ENCODE results near the gene DUSP22.

The DUSP22 gene

DNA sequence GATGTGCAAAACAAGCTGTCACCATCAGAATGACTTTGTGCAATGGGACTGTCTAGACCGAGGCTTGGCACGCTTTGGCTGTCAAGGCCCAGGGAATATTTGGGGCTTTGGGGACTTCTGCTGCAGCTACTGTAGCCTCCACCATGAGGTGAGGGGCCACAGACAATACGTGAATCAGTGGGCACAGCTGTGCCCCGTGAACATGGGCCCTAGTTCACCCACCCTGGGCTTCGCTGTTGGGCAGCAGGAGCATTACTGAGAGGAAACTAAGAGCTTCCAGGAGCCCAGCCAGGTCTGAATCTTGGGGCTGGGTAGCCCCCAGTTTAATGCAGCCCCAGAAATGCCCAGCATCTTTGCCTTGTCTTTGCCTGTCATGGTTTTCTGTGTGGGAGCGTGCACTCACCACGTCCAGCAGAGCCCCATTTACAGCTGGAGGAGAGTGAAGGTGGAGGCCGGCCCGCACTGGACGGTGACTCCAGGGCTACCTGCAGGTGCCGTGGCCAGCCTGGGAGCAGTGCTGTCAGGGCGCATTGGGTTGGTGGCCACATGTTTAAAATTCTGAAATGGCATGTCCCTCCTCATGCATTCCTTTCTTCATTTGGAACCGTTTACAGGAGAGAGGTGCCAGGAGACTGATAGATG lies 34.7 kb downstream of the DUSP22 start:
- DNase-seq, result no peak

DNA sequence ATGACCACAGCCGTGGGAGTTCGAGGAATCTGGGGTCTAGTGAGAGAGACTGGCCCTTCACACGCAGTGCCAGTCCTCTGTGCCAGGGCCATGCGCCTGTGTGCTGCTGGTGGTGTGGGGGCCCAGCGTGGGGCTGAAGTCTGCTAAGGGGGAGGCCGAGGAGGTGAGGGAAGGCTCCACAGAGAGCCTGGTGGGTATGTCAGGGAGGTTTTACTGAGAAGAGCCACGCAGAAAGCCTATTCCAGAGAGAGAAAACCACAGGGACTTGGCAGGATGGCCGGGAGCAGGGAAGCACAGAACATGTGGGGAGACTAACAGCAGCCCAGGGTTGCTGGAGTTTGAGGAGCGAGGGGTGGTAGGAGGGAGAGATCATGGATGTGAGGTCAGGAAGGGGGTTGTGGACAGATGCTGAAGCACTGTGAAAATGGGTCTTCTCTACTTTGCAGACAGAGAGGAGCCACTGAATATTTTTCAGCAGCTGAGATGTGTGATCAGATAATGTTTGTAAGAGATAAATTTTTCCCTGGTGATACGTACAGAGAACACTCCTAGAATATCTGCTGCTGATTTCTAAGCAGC lies 35.3 kb downstream of the DUSP22 start:
- DNase-seq, result no peak

GRCh38 chr6:328136-328670 lies 35.9 kb downstream of the DUSP22 start:
- no peak for DNase-seq

DNA sequence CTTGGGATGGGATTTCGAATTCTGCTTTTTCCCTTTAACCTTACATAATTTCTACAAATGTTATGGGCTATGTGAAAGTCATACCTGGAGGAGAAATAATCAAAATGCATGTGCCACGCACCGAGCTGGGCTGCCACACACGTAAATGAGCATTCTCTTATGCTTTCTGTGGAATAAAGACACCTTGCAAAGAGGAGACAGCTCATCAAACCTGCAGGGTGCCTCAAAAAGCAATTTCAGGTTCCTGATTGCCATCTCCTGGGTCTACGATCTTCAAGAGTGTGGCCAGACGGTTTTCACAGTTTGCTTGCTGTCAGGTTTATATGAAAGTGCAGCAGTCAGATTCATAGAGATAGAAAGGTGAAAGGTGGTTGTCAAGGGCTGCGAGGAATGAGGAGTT lies 36.6 kb downstream of the DUSP22 start:
- no peak for DNase-seq

GRCh38 chr6:329888-330691 lies 37.8 kb downstream of the DUSP22 start:
- DNase-seq, result no peak

DNA sequence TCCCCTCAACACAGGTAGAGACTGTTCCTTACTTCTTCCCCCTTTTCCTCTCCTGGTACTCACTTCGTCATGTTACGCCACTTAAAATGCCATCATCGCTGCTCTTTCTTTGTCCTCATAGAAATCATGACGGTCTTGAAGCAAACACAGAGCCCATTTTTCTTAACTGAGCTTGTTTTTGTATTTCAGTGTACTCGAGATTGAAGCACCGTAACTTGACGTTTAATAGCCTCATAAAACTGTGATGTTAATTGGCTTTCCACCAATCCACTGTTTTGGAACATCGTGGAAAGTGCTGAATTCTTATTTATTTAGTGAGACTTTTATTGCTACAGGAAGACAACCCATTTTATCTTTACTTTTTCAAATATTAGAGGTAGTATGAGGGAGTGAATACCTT lies 38.7 kb downstream of the DUSP22 start:
- no peak for DNase-seq

DNA sequence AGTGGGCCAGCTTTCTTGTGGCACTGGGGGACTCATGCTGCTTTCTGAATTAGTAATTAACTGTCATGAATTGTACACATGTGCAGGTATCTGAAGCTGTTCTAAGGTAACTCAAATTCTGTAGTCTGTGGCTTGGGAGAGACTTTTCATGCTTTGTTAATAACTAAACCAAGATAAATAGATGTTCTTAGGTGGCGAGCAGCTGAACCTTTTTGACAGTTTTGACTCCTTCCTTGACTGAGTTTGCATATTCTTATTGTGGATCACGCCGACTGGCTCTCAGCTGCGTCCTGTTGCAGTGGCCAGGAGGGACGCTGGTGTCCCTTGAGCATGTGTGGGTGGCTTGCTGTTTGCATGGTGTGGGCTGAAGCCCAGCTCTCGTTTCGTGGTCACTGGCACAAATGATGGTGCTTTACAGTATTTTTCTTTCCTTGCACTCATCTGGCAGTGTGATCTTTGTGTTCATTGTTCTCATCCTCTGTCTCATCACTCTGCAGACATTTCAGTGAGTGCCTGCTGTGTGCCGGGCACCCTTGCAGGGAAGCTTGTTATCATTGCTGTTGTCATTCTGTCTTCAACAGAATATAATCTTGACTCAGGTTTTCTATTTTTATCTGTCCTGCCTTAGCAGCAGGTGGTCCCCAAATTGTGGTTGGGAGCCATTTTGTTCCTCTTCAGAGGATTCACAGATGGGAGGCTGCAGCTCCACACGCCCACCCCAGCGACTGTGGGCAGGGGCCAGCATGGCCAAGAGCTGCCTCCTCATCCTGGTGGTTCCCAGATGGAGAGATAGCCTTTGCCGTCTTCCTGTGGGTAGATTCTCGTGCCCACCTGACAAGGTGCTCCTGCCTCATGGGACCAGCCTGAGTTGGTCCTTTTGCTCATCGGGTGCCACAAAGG lies 39.6 kb downstream of the DUSP22 start:
- DNase-seq, result no peak

GRCh38 chr6:332671-333070 lies 40.4 kb downstream of the DUSP22 start:
- DNase-seq, result no peak

DNA sequence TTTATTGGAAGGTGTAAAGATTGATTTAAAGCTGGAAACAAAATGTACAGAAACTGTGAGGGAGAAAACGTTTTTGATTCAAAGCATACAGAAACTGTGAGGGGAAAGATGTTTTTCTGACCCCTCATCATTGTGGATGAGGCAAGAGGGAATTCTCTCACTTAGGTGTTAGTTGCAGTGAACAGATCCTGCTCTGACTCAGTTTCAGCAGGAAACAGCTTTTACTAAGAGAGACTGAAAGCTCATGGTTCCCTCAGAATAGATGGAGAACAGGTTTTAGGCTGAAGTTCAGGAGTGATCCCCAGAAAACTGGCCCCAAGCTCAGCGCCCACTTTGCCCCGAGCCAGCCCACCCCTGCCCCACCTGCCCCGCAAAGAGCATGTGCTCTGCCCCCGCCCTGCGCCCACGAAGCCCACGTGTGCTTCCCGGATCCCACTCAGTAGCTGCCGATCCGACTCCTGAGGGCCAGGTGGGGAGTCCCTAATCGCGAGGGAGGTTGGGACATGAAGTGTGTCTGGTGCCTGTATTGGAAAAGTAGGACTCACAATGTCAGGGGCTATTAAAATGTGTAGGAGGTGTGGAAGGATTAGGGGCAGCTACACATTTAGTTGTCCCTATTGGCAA lies 41.2 kb downstream of the DUSP22 start:
- DNase-seq, result no peak

DNA sequence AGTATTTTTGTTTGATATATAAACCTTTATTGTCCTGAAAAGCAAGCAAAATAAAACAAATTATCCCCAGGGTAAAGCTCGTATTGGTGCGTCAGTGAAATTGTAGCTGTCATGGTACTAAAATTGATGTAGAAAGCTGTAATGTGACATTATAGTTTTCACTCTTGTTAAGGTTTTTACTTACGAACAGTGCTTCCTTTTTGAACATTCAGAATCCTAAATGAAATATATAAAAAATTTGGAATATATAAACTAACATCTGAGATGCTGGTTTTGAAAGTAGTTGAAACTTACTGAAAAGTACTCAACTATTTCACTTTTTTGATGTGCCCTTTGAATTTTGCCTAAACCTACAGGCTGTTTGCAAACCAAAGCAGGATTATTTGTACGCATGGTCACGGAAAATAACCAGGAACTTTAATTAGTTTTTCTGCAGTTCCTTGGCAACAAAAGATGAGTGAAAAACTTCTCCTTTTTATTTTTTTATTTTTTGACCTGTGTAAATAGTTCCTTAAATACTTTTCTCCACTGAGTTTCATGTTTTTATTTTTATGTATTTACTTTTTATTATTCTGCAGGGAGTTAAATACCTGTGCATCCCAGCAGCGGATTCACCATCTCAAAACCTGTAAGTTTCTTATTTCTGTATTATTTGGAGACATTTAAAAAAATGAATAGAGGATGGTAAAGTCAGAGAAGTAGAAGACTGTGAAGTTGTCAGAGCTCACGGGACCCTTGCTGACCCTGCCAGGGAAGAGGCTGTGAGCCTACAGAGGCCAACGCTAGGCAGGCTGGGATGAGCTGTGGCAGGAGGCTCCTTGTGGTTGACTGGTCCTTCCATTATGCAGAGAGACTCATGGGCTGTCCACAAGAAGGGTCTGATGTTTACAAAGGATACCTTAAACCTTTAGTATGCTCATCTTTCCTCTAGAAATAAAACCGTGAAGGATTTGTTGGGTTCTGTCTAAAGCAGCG lies 42.5 kb downstream of the DUSP22 start:
- no peak for DNase-seq

DNA sequence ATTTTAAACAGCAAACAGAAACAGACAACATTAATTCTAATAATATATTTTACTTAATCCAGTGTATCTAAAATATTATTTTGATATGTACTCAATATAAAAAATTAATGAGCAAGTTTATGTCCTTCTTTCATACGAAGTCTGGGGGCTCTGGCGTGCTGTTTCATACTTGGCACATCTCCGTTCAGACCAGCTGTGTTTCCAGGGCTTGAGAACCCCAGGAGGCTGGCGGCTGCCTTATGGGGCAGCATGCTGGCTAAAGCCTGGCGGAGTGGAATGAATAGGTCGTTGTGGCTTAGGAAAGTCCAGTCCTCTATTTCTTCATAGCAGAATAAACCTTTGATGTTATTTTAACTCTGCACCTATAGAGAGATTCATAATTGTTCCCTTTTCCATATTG lies 43.3 kb downstream of the DUSP22 start:
- no peak for DNase-seq

DNA sequence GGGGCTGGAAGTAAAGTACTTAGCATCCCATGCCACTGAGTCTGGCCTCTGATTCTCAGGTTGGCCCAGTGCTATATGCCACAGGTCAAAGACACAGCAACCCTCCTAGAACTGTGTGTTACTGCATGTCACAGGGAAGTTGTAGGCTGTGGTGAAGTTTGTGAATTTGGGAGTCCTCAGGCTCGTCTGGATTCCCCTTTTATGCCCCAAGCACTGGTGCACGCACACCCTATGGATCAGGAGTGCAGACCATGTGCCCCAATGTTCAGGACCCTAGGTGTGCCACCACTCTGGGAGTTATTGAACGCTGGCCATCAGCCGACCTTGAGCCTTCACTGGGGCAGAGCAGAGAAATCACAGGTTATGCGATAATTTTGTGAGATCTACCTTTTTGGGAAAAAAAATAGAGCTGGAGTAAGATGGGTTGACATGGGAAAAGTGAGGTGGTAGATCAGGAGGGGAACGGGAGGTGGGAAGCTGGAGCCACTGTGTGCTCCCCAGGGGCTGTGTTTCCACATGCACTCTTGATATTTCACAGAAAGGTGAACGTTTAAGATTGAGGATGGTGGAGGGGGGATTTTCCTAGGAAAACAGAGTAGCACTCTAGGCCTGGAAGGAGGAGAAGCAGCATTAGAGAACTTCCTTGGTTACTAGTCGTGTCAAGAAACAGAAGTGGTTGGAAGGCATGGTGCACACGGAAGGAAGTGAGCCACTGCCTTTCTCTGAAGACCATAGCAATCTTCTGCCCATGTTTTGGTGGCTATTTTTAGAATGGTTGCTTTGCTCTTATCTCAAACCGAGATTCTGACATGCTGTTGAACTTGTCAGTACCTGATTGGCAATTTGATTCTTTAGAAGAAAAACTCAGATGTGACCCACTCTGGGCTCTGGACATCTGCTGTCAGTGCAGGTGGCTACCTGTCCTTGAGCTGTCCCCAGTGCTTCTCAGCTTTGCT lies 44.1 kb downstream of the DUSP22 start:
- DNase-seq, result no peak

DNA sequence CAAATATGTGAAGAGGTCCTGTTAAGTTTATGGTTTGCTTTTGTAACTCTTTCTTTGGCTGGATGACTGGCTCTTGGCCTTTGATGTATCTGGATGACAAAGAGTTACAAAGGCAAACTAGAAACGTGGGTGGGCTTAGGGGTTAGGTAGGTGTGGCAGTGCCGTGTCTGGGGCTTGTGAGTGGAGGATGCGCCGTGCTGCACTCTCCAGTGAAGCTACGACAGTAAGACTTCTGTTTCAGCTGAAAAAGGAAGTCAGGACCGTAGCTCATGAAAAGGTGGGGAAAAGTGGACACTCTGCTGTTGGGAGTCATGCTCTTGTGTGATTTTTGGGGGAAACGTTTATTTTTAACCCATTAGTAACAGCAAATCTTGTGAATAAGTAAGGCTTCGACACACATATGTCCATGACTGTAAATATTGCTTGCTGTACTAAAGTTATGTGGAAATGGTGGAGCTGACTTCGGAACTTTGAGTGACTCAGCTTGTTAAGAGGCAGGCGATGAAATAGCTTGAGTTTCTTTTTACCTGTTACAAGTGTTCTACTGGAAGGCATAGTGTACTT lies 45.6 kb downstream of the DUSP22 start:
- DNase-seq, result no peak

DNA sequence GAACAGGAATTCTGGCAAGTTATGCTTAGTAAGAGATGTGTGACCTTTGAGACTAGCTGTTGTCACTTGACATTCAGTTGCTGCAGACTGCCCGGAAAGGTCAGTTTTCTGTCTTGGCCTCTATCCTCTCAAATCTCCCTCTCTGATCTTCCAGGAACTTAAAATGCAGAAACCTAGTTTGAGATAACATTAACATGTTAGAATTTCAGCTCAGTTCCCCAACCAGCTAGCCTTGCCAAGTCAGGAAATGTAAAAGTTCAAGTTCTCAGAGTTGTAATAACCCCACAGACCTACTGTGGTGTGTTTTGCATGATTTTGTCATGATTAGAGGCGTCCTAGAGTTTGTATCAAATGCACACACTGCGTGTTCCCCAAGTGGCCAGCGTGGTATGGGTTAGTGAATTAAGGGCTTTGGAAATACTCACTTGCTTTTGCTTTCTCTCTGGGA lies 46.6 kb downstream of the DUSP22 start:
- DNase-seq, result no peak

DNA sequence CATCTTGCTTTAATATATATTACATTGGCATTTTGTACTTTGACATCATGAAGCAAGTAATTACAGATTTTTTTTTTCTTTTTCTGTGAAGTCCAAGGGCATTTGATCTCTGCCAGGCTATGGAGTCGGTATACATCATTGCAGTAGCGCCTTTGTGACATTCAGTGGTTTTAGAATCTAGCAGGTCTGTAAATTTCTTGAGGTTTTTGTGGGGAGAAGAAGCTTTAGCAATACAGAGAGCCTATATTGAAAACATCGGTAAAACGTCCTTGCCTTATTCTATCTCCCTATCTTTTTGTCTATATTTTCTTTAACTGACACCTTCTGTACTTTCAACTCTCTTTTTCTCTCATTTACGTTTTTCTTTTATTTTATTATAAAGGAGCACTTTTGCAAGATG lies 47.2 kb downstream of the DUSP22 start:
- no peak for DNase-seq

DNA sequence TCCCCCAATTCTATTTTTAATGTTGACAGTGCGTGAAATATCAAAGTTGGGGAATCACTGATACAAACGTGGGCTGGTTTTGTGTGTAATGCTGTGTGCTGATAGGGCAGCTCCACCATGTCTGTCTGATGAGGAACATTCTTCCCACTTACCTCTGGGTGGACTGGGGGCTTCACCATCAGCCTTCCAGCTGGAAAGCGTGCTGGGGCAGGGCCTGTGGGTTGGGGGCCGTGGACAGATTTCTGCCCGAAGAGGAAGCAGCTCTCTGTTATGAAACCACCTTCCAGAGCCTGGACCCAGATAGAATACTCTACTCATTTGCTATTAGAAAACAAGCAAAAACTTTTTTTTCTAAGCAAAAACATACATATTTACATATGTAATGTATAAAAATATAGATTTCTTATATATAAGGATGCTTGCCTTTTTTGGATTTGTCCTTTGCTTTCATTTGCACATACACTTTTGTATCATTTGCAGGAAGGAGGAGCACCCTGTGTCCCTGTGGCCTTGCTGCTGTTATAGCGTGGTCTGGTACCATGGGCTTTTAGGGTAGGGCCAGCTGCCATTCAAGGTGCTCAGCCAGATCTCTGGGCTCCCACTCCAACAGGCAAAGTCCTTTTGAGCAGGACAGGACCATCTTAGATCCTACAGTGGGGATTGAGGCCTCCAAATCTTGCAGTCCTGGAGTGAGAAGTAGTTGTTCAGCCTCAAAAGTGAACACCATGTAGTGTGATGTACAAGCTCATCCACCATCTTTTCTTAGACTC lies 48.1 kb downstream of the DUSP22 start:
- no peak for DNase-seq

DNA sequence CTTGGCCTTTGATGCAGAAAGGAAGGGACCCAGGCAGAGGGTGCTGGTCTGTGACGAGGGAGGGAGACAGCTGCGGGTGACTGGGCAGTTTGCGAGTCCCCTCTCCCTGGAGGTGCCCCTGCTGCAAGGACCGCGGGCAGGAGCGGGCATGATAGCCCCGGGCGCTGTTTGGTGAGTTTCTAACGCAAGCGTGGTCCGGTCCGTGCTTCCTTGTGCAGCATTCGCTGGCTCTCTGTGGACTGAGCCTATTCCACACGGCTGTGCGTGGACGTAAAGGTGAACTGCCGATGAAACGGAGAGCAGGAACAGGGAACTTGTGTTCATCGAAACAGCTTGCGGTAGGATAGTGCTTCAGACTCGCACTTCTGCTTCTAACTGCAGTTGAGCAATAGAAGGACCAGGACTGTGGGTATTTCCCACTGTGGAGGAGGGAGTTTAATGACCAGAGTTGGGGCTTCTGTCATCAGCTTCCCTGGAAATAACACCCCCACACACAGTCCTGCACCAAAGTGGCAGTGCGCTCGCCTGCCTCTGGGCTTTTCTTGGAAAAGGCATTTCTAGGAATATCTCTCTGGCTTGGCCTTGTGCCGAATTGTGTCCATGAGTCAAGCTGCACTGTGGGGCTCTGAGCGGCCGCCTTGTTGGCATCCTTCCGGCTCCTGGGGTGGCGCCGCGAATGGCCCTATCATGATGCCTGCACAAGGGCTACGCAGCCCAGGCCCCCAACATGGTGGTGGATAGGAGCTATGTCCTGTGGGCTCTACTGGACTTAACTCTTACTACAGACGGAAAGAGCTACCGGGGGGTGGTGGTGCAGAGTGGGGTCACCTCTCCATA lies 48.9 kb downstream of the DUSP22 start:
- no peak for DNase-seq

Measured in COR-L47 (cell line).